Loucy (cell line): Measurements from ENCODE around the gene MAP4K1.

Experiments
- H2AFZ ChIP-seq: fragments of 200-600 bp; sonication (generic); 2 replicates; pipeline ENCODE4 v1.6.0; 2016; ENCODE audit warnings: antibody characterized with exemption, mild to moderate bottlenecking, low read length, moderate library complexity
- H3F3A ChIP-seq: fragments of 200-600 bp; 2 replicates; pipeline ENCODE4 v1.6.0; 2016; ENCODE audit warnings: antibody characterized with exemption, low read depth, mild to moderate bottlenecking
- H3K27me3 ChIP-seq: fragments of 200-600 bp; sonication (generic); 2 replicates; pipeline ENCODE4 v1.6.1; 2014; ENCODE audit warnings: low read length, mild to moderate bottlenecking; ENCODE audit not compliant: insufficient read depth, poor library complexity, severe bottlenecking
- H3K36me3 ChIP-seq: fragments of 200-600 bp; sonication (generic); 2 replicates; pipeline ENCODE4 v1.6.1; 2016; ENCODE audit warnings: low read length; ENCODE audit not compliant: insufficient read depth
- H3K4me1 ChIP-seq: fragments of 200-600 bp; sonication (generic); 2 replicates; pipeline ENCODE4 v1.5.1; 2014; ENCODE audit warnings: low read length, mild to moderate bottlenecking; ENCODE audit not compliant: insufficient read depth, poor library complexity, severe bottlenecking
- H3K4me2 ChIP-seq: fragments of 200-600 bp; sonication (generic); 2 replicates; pipeline ENCODE4 v1.6.0; 2014; ENCODE audit warnings: antibody characterized with exemption, low read length, low read depth, mild to moderate bottlenecking; ENCODE audit not compliant: poor library complexity, severe bottlenecking
- H3K4me3 ChIP-seq: fragments of 200-600 bp; sonication (generic); 2 replicates; pipeline ENCODE4 v1.5.1; 2014; ENCODE audit warnings: low read length, mild to moderate bottlenecking, mixed read lengths; ENCODE audit not compliant: poor library complexity, severe bottlenecking
- H3K79me2 ChIP-seq: fragments of 200-600 bp; sonication (generic); 2 replicates; pipeline ENCODE4 v1.6.1; 2014; ENCODE audit warnings: low read length; ENCODE audit not compliant: insufficient read depth
- H3K9ac ChIP-seq: fragments of 200-600 bp; sonication (generic); 2 replicates; pipeline ENCODE4 v1.6.0; 2014; ENCODE audit warnings: mild to moderate bottlenecking, low read depth, low read length, moderate library complexity; ENCODE audit not compliant: poor library complexity, severe bottlenecking
- H3K9me2 ChIP-seq: fragments of 200-600 bp; sonication (generic); replicated peaks from 2 replicates; pipeline ENCODE4 v1.6.1; 2016; ENCODE audit warnings: low read depth, low read length, mixed read lengths
- H3K9me3 ChIP-seq: fragments of 200-600 bp; sonication (generic); 2 replicates; pipeline ENCODE4 v1.6.1; 2014; ENCODE audit warnings: mild to moderate bottlenecking, antibody characterized with exemption, low read length, low read depth; ENCODE audit not compliant: insufficient read depth
- H4K20me1 ChIP-seq: fragments of 200-600 bp; sonication (generic); 2 replicates; pipeline ENCODE4 v1.6.0; 2014; ENCODE audit warnings: antibody characterized with exemption, low read length, mild to moderate bottlenecking; ENCODE audit not compliant: insufficient read depth, poor library complexity, severe bottlenecking
- EZH2phosphoT487 ChIP-seq: fragments of 200-600 bp; IDR thresholded peaks from 2 replicates; pipeline ENCODE4 v1.6.1; 2018; ENCODE audit warnings: antibody characterized with exemption, mild to moderate bottlenecking, moderate library complexity, borderline replicate concordance
- TF ChIP-seq, protein P1 (sequence below): fragments of 200-600 bp; sonication (generic); conservative IDR thresholded peaks from 2 replicates; pipeline ENCODE4 v1.5.1; 2014; ENCODE audit warnings: mild to moderate bottlenecking, antibody characterized with exemption, low read length

The MAP4K1 gene

DNA sequence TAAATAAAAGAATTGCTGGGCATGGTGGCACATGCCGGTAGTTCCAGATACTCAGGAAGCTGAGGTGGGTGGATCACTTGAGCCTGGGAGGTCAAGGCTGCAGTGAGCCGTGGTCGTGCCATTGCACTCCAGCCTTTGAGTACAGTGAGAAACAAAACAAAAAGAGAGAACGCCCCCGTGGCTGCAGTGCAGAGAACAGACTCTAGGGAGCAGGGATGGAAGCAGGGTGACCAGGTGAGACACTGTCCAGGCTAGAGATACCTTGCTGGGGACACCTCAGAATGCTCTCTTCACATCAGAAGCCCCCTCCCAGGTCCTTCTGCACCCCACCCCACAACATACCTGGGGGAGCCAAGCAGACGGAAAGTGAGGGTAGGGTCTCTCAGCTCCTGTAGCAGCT, 24.8 kb downstream of the MAP4K1 start:
- TF ChIP-seq, protein P1, sequence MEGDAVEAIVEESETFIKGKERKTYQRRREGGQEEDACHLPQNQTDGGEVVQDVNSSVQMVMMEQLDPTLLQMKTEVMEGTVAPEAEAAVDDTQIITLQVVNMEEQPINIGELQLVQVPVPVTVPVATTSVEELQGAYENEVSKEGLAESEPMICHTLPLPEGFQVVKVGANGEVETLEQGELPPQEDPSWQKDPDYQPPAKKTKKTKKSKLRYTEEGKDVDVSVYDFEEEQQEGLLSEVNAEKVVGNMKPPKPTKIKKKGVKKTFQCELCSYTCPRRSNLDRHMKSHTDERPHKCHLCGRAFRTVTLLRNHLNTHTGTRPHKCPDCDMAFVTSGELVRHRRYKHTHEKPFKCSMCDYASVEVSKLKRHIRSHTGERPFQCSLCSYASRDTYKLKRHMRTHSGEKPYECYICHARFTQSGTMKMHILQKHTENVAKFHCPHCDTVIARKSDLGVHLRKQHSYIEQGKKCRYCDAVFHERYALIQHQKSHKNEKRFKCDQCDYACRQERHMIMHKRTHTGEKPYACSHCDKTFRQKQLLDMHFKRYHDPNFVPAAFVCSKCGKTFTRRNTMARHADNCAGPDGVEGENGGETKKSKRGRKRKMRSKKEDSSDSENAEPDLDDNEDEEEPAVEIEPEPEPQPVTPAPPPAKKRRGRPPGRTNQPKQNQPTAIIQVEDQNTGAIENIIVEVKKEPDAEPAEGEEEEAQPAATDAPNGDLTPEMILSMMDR, result no peak
- no peak for TF ChIP-seq EZH2phosphoT487
- Histone ChIP-seq H3K4me3 (no peak overlapping the region), H3F3A (no peaks in the 10 kb centered on the region), H3K36me3 (no peaks in the 10 kb centered on the region; the same call in 1 of the 2 replicates), H3K27me3 (no peaks in the 10 kb centered on the region), H3K9ac (no peak overlapping the region), H3K9me2 (no peaks in the 10 kb centered on the region), H2AFZ (no peak overlapping the region), H3K79me2 (no peaks in the 10 kb centered on the region), H3K4me1 (no peaks in the 10 kb centered on the region), H4K20me1 (no peaks in the 10 kb centered on the region), H3K9me3 (no peaks in the 10 kb centered on the region), H3K4me2 (no peak overlapping the region)

DNA sequence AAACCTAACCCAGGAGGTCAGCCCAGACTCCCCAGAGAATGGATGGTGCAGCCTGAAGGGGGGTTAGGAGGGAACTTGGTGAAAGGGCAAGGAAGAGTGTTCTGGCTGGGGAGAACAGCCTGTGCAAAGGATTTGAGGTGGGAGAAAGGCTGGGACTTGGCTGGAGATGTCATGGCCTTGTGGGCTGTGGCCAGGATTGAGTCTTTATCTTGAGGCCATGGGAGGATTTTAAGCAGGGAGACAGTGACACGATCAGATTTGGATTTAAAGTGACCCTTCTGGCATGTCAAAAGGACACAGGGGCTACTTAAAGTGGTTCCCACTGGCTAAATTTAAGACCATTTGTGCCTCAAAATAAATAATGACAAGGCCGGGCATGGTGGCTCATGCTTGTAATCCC, 29.7 kb downstream of the MAP4K1 start:
- H4K20me1 ChIP-seq, result no peaks in the 10 kb centered on the region
- H3K79me2 ChIP-seq, result no peaks in the 10 kb centered on the region
- TF ChIP-seq, protein P1, result no peak
- no peak for TF ChIP-seq EZH2phosphoT487
- no peaks in the 10 kb centered on the region for H3K36me3 ChIP-seq
- no peaks in the 10 kb centered on the region for H3K9me2 ChIP-seq
- H3K4me2 ChIP-seq, result no peak overlapping the region
- no peak overlapping the region for H3K9ac ChIP-seq
- no peaks in the 10 kb centered on the region for H3K9me3 ChIP-seq
- no peak overlapping the region for H3K4me3 ChIP-seq
- no peaks in the 10 kb centered on the region for H3K27me3 ChIP-seq
- no peaks in the 10 kb centered on the region for H3F3A ChIP-seq
- no peak overlapping the region for H2AFZ ChIP-seq
- H3K4me1 ChIP-seq, result no peaks in the 10 kb centered on the region

DNA sequence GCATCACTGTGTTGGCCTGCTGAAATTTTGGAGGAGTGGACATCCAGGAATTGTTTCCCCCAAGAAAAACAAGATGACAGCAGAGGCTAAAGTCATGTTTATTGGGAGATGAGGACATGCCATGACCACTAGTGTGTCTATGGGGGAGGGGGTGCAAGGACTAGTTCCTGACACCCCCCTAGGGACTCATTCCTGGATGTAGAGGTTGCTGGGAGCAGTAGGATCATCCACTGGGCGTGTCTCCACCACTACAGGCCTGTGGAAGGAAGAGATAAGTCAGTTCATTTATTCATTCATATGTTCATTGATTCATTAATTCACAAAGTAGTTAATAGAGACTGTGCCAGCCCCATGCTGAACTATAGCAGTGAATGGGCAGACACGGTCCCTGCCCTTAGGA, 30.2 kb downstream of the MAP4K1 start:
- Histone ChIP-seq H3K36me3 (no peaks in the 10 kb centered on the region), H3K4me1 (no peaks in the 10 kb centered on the region), H3K9me3 (no peaks in the 10 kb centered on the region), H3K4me2 (no peak overlapping the region), H2AFZ (no peak overlapping the region), H3K9me2 (no peaks in the 10 kb centered on the region), H4K20me1 (no peaks in the 10 kb centered on the region), H3F3A (no peaks in the 10 kb centered on the region), H3K79me2 (no peaks in the 10 kb centered on the region), H3K4me3 (no peak overlapping the region), H3K9ac (no peak overlapping the region), H3K27me3 (no peaks in the 10 kb centered on the region)
- TF ChIP-seq, protein P1, result no peak
- no peak for TF ChIP-seq EZH2phosphoT487
